Loucy (cell line): Measurements from ENCODE around the gene ASMTL.
A peak's percentile ranks its signal among the peaks of the same experiment; 100 is the strongest.

Source experiments
- H2AFZ ChIP-seq: fragments of 200-600 bp; sonication (generic); 2 replicates; pipeline ENCODE4 v1.6.0; 2016; ENCODE audit warnings: antibody characterized with exemption, mild to moderate bottlenecking, low read length, moderate library complexity
- H3F3A ChIP-seq: fragments of 200-600 bp; 2 replicates; pipeline ENCODE4 v1.6.0; 2016; ENCODE audit warnings: antibody characterized with exemption, low read depth, mild to moderate bottlenecking
- H3K27me3 ChIP-seq: fragments of 200-600 bp; sonication (generic); 2 replicates; pipeline ENCODE4 v1.6.1; 2014; ENCODE audit warnings: low read length, mild to moderate bottlenecking; ENCODE audit not compliant: insufficient read depth, poor library complexity, severe bottlenecking
- H3K36me3 ChIP-seq: fragments of 200-600 bp; sonication (generic); 2 replicates; pipeline ENCODE4 v1.6.1; 2016; ENCODE audit warnings: low read length; ENCODE audit not compliant: insufficient read depth
- H3K4me1 ChIP-seq: fragments of 200-600 bp; sonication (generic); 2 replicates; pipeline ENCODE4 v1.5.1; 2014; ENCODE audit warnings: low read length, mild to moderate bottlenecking; ENCODE audit not compliant: insufficient read depth, poor library complexity, severe bottlenecking
- H3K4me2 ChIP-seq: fragments of 200-600 bp; sonication (generic); 2 replicates; pipeline ENCODE4 v1.6.0; 2014; ENCODE audit warnings: antibody characterized with exemption, low read length, low read depth, mild to moderate bottlenecking; ENCODE audit not compliant: poor library complexity, severe bottlenecking
- H3K4me3 ChIP-seq: fragments of 200-600 bp; sonication (generic); 2 replicates; pipeline ENCODE4 v1.5.1; 2014; ENCODE audit warnings: low read length, mild to moderate bottlenecking, mixed read lengths; ENCODE audit not compliant: poor library complexity, severe bottlenecking
- H3K79me2 ChIP-seq: fragments of 200-600 bp; sonication (generic); 2 replicates; pipeline ENCODE4 v1.6.1; 2014; ENCODE audit warnings: low read length; ENCODE audit not compliant: insufficient read depth
- H3K9ac ChIP-seq: fragments of 200-600 bp; sonication (generic); 2 replicates; pipeline ENCODE4 v1.6.0; 2014; ENCODE audit warnings: mild to moderate bottlenecking, low read depth, low read length, moderate library complexity; ENCODE audit not compliant: poor library complexity, severe bottlenecking
- H3K9me2 ChIP-seq: fragments of 200-600 bp; sonication (generic); replicated peaks from 2 replicates; pipeline ENCODE4 v1.6.1; 2016; ENCODE audit warnings: low read depth, low read length, mixed read lengths
- H3K9me3 ChIP-seq: fragments of 200-600 bp; sonication (generic); 2 replicates; pipeline ENCODE4 v1.6.1; 2014; ENCODE audit warnings: mild to moderate bottlenecking, antibody characterized with exemption, low read length, low read depth; ENCODE audit not compliant: insufficient read depth
- H4K20me1 ChIP-seq: fragments of 200-600 bp; sonication (generic); 2 replicates; pipeline ENCODE4 v1.6.0; 2014; ENCODE audit warnings: antibody characterized with exemption, low read length, mild to moderate bottlenecking; ENCODE audit not compliant: insufficient read depth, poor library complexity, severe bottlenecking
- CTCF ChIP-seq: fragments of 200-600 bp; sonication (generic); conservative IDR thresholded peaks from 2 replicates; pipeline ENCODE4 v1.5.1; 2014; ENCODE audit warnings: mild to moderate bottlenecking, antibody characterized with exemption, low read length
- EZH2phosphoT487 ChIP-seq: fragments of 200-600 bp; IDR thresholded peaks from 2 replicates; pipeline ENCODE4 v1.6.1; 2018; ENCODE audit warnings: antibody characterized with exemption, mild to moderate bottlenecking, moderate library complexity, borderline replicate concordance

Gene ASMTL

GRCh38 chrX:1393871-1394615 is 58.7 kb downstream of the ASMTL start:
- no peaks in the 10 kb centered on the region for H3F3A ChIP-seq
- no peaks in the 10 kb centered on the region for H3K27me3 ChIP-seq
- H3K4me3 ChIP-seq, result peak overlapping the region; percentile 80
- no peaks in the 10 kb centered on the region for H3K9me3 ChIP-seq
- peaks cover 59% of the 10 kb centered on the region for H3K79me2 ChIP-seq
- H4K20me1 ChIP-seq, result peaks cover 25% of the 10 kb centered on the region
- peak overlapping the region; percentile 94 for H3K9ac ChIP-seq
- peak overlapping the region; percentile 74 for H3K4me2 ChIP-seq
- peaks cover 3% of the 10 kb centered on the region for H3K4me1 ChIP-seq
- peaks cover 11% of the 10 kb centered on the region; the same call in 1 of the 2 replicates for H3K36me3 ChIP-seq
- H2AFZ ChIP-seq, result no peak overlapping the region
- no peaks in the 10 kb centered on the region for H3K9me2 ChIP-seq
- no peak for TF ChIP-seq CTCF
- TF ChIP-seq EZH2phosphoT487, result no peak

GRCh38 chrX:1392376-1393068 is 60.2 kb downstream of the ASMTL start:
- TF ChIP-seq EZH2phosphoT487, result no peak
- no peak for TF ChIP-seq CTCF
- H3K4me1 ChIP-seq, result peaks cover 3% of the 10 kb centered on the region
- peak overlapping the region; percentile 74 for H3K4me2 ChIP-seq
- H3K9me2 ChIP-seq, result no peaks in the 10 kb centered on the region
- H3K4me3 ChIP-seq, result peak overlapping the region; percentile 93
- H3F3A ChIP-seq, result no peaks in the 10 kb centered on the region
- H3K79me2 ChIP-seq, result peaks cover 74% of the 10 kb centered on the region
- H3K9ac ChIP-seq, result peak overlapping the region; percentile 94
- H4K20me1 ChIP-seq, result peaks cover 34% of the 10 kb centered on the region
- H3K36me3 ChIP-seq, result peaks cover 26% of the 10 kb centered on the region; the same call in 1 of the 2 replicates
- peak overlapping the region; percentile 73; the same call in 1 of the 2 replicates for H2AFZ ChIP-seq
- no peaks in the 10 kb centered on the region for H3K27me3 ChIP-seq
- H3K9me3 ChIP-seq, result no peaks in the 10 kb centered on the region

- H3K27me3 ChIP-seq, result no peaks in the 10 kb centered on the region
- no peaks in the 10 kb centered on the region for H3K9me2 ChIP-seq
- no peaks in the 10 kb centered on the region for H3K9me3 ChIP-seq
- H3K4me3 ChIP-seq, result peak within 1 kb of the TSS; percentile 93
- H3K9ac ChIP-seq, result peak within 1 kb of the TSS; percentile 98
- H3F3A ChIP-seq, result no peaks in the 10 kb centered on the region
- H3K79me2 ChIP-seq, result peaks cover 77% of the 10 kb centered on the region
- peak within 1 kb of the TSS; percentile 73; the same call in 1 of the 2 replicates for H2AFZ ChIP-seq
- peaks cover 37% of the 10 kb centered on the region for H4K20me1 ChIP-seq
- peak within 1 kb of the TSS; percentile 87 for H3K4me2 ChIP-seq
- H3K36me3 ChIP-seq, result peaks cover 30% of the 10 kb centered on the region; the same call in 1 of the 2 replicates
- TF ChIP-seq EZH2phosphoT487 (no peak), CTCF (no peak)
- peaks cover 3% of the 10 kb centered on the region for H3K4me1 ChIP-seq
Measured at GRCh38 chrX:1391707-1392375, 60.9 kb downstream of the ASMTL start, which contains the start of gene SLC25A6. SLC25A6 (minus strand) TSS chrX:1392113; CDS start chrX:1392009, 104 bp downstream.
